Prostate gland (tissue), 2 donors: ENCODE data around the gene ACAD11. TPM values are rescaled to one million over a fixed set of nuclear protein-coding genes. Genes with fewer than 3 reads are reported as not detected.

Experiments
- DNase-seq: peaks from one replicate; pipeline ENCODE4 v3.0.0-alpha.2; 2019; ENCODE audit warnings: low spot score
- H3K27ac ChIP-seq, 2 donors: fragments of 200-600 bp; sonication (generic); 2 replicates each; pipeline ENCODE4 v1.5.1; 2017 to 2019
- H3K27me3 ChIP-seq: fragments of 200-600 bp; sonication (generic); replicated peaks from 2 replicates; pipeline ENCODE4 v1.5.1; 2019; ENCODE audit not compliant: insufficient read depth
- H3K36me3 ChIP-seq, 2 donors: fragments of 200-600 bp; sonication (generic); 1 replicate in 1 of 2; 2 replicates in 1 of 2; pipeline versions ENCODE4 v1.5.1 to v1.8.1; 2017 to 2019
- H3K4me1 ChIP-seq: fragments of 200-600 bp; sonication (generic); replicated peaks from 2 replicates; pipeline ENCODE4 v1.5.1; 2019
- H3K4me3 ChIP-seq, 2 donors: fragments of 200-600 bp; sonication (generic); 2 replicates each; pipeline ENCODE4 v1.5.1; 2017 to 2019
- H3K9me3 ChIP-seq: fragments of 200-600 bp; sonication (generic); 2 replicates; pipeline ENCODE4 v1.5.1; 2017
- CTCF ChIP-seq, 4 experiments: fragments of 200-600 bp in 2 of 4; fragments of 450-650 bp in 2 of 4; sonication (generic) in 2 of 4; IDR thresholded peaks; 1 replicate in 3 of 4; 2 replicates in 1 of 4; pipeline ENCODE4 v1.5.1; 2016 to 2019; ENCODE audit warnings: antibody characterized with exemption in 4 of 4, mild to moderate bottlenecking in 2 of 4, moderate library complexity in 2 of 4
- POLR2A ChIP-seq: fragments of 450-650 bp; IDR thresholded peaks from one replicate; pipeline ENCODE4 v1.6.1; 2016; ENCODE audit warnings: antibody characterized with exemption, mild to moderate bottlenecking
- POLR2AphosphoS5 ChIP-seq: sonication (generic); formaldehyde crosslinking; IDR thresholded peaks from one replicate; pipeline ENCODE4 v1.6.1; 2017; ENCODE audit warnings: antibody characterized with exemption
- WGBS: methylation state at CpG from one replicate; pipeline ENCODE4 v1.1.5; 2018; 5-methylcytosine and 5-hydroxymethylcytosine counted together
- intact Hi-C: fragments of 100-400 bp; cut with DNase I; formaldehyde crosslinking; loops from one replicate; pipeline ENCODE4 v1.14.2; 2022
- total RNA-seq, 2 donors: library from RNA; depleted of rRNA; stranded (reverse); fragments of >200 nt; gene quantifications; one replicate each; pipeline ENCODE4 v1.1.0, GENCODE V29; 2016

ACAD11 gene
- total RNA-seq, 2 donors from 2014 or later, result 13.8 to 22.7 TPM

GRCh38 chr3:132594498-132594897 lies 65.1 kb downstream of the ACAD11 start:
- no peaks in the 10 kb centered on the region for H3K27me3 ChIP-seq
- TF ChIP-seq POLR2A (no peak), POLR2AphosphoS5 (no peak), CTCF (IDR thresholded peaks at IDR 0.05) (no peak)
- H3K9me3 ChIP-seq, result no peaks in the 10 kb centered on the region
- DNase-seq, result no peak
- intact Hi-C loops, result no loop called here
- H3K4me3 ChIP-seq, result no peak overlapping the region
- no peaks in the 10 kb centered on the region for H3K36me3 ChIP-seq
- H3K27ac ChIP-seq, result no peak overlapping the region
- H3K4me1 ChIP-seq, result no peaks in the 10 kb centered on the region

GRCh38 chr3:132593947-132594323 lies 65.7 kb downstream of the ACAD11 start:
- WGBS, result 75% methylated on average over 3 of the region's 3 CpGs
- no peak overlapping the region for H3K27ac ChIP-seq
- no peak for TF ChIP-seq CTCF (IDR thresholded peaks at IDR 0.05)
- no peak for TF ChIP-seq POLR2AphosphoS5
- no peaks in the 10 kb centered on the region for H3K4me1 ChIP-seq
- intact Hi-C loops, result no loop called here
- H3K9me3 ChIP-seq, result no peaks in the 10 kb centered on the region
- H3K27me3 ChIP-seq, result no peaks in the 10 kb centered on the region
- no peaks in the 10 kb centered on the region for H3K36me3 ChIP-seq
- no peak for DNase-seq
- H3K4me3 ChIP-seq, result no peak overlapping the region

- H3K9me3 ChIP-seq, result no peaks in the 10 kb centered on the region
- H3K36me3 ChIP-seq, result no peaks in the 10 kb centered on the region
- no peak overlapping the region for H3K4me3 ChIP-seq
- no peaks in the 10 kb centered on the region for H3K4me1 ChIP-seq
- H3K27ac ChIP-seq, result no peak overlapping the region
- 48% methylated on average over 1 of the region's 1 CpG for WGBS
- TF ChIP-seq POLR2A, result no peak
- no peak for TF ChIP-seq CTCF (IDR thresholded peaks at IDR 0.05)
- no peak for TF ChIP-seq POLR2AphosphoS5
- no peak for DNase-seq
- H3K27me3 ChIP-seq, result no peaks in the 10 kb centered on the region
- intact Hi-C loops, result no loop called here
These were observed 66.2 kb downstream of the ACAD11 start for GRCh38 chr3:132593241-132593946.

DNA sequence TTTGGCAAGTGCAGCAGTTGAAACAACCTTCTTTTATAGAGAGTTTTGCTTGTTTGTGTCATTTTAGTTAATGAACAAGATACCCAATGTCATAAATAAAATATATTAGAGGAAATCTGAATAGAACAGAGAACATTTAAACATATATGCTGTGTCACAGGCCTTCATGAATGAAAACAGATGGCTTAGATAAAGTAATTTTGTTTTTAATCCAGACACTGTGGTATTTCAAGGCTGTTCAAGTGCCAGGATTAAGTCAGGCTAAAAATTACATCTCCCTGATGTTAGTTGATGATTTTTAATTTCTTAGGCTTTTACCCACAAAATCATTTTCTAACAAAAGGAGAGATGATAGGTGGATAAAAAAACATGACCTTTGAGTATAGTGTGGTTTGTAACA lies 67.4 kb downstream of the ACAD11 start:
- no peaks in the 10 kb centered on the region for H3K4me1 ChIP-seq
- no peaks in the 10 kb centered on the region for H3K36me3 ChIP-seq
- intact Hi-C loops, result no loop called here
- no peaks in the 10 kb centered on the region for H3K9me3 ChIP-seq
- no peak overlapping the region for H3K4me3 ChIP-seq
- no peaks in the 10 kb centered on the region for H3K27me3 ChIP-seq
- TF ChIP-seq CTCF (IDR thresholded peaks at IDR 0.05), result no peak
- TF ChIP-seq POLR2AphosphoS5, result no peak
- TF ChIP-seq POLR2A, result no peak
- no peak for DNase-seq
- no peak overlapping the region for H3K27ac ChIP-seq

DNA sequence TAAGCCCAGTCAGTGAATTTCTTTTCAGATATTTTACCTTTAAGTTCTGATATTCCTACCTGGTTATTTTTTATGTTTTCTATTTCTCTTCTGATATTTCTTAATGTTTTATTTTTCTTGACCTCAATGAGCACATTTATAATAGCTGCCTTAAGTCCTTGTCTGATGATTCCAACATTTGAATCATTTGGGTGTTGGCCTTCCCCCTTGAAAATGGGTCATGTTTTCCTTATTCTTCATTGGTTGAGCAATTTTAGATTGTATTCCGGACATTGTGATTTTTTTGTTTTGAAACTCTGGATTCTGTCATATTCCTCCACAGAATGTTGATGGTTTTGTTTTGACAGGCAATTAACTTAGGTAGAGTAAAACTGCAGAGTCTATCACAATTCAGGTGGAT lies 72.2 kb downstream of the ACAD11 start:
- Histone ChIP-seq H3K4me3 (no peak overlapping the region), H3K9me3 (no peaks in the 10 kb centered on the region), H3K36me3 (no peaks in the 10 kb centered on the region), H3K27ac (no peak overlapping the region), H3K27me3 (no peaks in the 10 kb centered on the region), H3K4me1 (no peaks in the 10 kb centered on the region)
- WGBS, result 94% methylated on average over 1 of the region's 1 CpG
- DNase-seq, result no peak
- no peak for TF ChIP-seq POLR2AphosphoS5
- intact Hi-C loops, result no loop called here
